ENCODE measurements around the gene ANXA10.

ANXA10 gene

DNA sequence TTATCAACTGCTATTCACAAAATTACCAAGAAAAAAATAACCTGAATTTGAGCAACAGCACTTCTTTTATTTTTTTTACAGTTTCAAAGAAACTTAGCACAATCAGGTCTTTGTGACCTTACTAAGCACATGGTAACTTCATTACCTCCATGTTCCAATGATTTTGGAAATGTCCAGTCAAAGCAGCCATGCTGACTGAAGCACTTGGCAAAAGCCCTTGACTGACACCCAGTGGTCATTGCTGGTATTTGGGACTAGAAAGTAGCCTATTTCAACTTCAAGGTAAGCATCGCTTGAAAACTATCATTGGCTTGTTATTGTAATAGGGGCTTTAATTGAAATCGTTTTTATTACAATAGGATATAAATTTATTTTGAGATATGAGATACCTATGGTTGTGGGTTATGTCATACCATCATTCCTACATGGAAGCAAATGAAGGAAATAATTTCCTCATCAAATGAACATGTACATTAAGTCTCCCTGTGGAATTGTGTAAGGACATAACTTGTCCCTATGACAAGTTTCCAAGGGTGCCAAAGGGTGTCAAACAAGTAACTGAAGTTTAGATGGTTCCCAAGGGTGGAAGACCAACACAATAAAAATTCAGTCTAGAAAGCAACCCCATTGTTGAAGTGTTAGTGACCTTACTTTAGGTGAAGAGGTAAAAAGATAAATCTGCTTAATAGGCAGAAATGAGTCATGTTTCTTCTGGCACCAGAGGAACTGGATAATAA lies 15.2 kb upstream of the ANXA10 start:
- no peak for DNase-seq
- Histone ChIP-seq H3K4me3 (ENCODE audit: insufficient read depth, low read depth, low read length, poor library complexity, severe bottlenecking) (no peak overlapping the region), H3K27me3 (replicated peaks; ENCODE audit: control insufficient read depth, insufficient read depth, low read length, poor library complexity, severe bottlenecking) (no peaks in the 10 kb centered on the region), H3K27ac (ENCODE audit: insufficient read depth, low read length, poor library complexity, severe bottlenecking) (no peak overlapping the region), H3K9me3 (ENCODE audit: control insufficient read depth, low read length) (no peaks in the 10 kb centered on the region), H3K36me3 (ENCODE audit: control insufficient read depth, insufficient read depth, low read length) (no peaks in the 10 kb centered on the region), H3K4me1 (ENCODE audit: control insufficient read depth, insufficient read depth, low read length, poor library complexity, severe bottlenecking) (no peaks in the 10 kb centered on the region)

DNA sequence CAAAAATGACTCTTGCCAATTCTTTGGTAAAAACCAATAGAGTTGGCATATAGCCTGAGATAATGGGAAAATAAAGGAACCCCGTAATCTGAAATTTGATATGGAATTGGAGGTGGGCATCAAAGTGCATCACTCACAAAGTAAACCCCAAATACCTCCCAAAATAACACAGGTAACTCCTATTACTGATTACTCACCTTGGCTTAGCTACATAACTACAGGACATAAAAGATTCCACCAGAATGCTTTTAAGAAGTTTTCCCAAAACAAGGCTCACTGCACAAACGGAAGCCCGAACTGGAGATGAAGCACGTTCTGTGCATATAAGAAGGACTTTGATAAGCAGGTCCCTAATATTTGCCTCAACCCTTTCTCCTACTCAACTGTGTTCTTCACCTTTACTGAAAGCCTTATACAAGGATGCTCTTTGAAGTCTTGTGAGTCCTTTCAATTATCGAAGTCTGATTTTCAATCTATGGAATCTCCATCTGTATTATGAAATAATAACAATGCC lies 14.6 kb upstream of the ANXA10 start:
- no peak for DNase-seq
- Histone ChIP-seq H3K9me3 (ENCODE audit: control insufficient read depth, low read length) (no peaks in the 10 kb centered on the region), H3K36me3 (ENCODE audit: control insufficient read depth, insufficient read depth, low read length) (no peaks in the 10 kb centered on the region), H3K4me3 (ENCODE audit: insufficient read depth, low read depth, low read length, poor library complexity, severe bottlenecking) (no peak overlapping the region), H3K4me1 (ENCODE audit: control insufficient read depth, insufficient read depth, low read length, poor library complexity, severe bottlenecking) (no peaks in the 10 kb centered on the region), H3K27me3 (replicated peaks; ENCODE audit: control insufficient read depth, insufficient read depth, low read length, poor library complexity, severe bottlenecking) (no peaks in the 10 kb centered on the region), H3K27ac (ENCODE audit: insufficient read depth, low read length, poor library complexity, severe bottlenecking) (no peak overlapping the region)

DNA sequence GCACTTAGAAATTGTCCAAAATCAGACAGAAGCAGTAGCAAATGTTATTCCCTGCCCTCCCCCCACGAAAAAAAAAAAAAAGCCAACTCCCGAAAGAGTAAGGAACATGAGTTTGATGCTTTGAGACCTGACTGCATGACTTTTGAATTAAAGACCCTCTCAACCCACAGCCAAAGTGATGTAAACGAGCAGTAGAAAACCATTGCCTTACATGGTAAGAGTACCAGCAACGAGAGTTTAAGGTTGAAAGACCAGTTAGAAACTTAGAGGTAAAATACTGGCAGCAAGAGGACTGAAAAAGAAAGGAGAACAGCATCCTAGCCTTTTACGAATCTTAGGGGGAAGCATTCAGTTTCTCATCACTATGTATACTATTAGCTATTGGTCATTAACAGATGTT lies 10.0 kb upstream of the ANXA10 start:
- Histone ChIP-seq H3K36me3 (ENCODE audit: control insufficient read depth, insufficient read depth, low read length) (no peaks in the 10 kb centered on the region), H3K27me3 (replicated peaks; ENCODE audit: control insufficient read depth, insufficient read depth, low read length, poor library complexity, severe bottlenecking) (no peaks in the 10 kb centered on the region), H3K4me3 (ENCODE audit: insufficient read depth, low read depth, low read length, poor library complexity, severe bottlenecking) (no peak overlapping the region), H3K4me1 (ENCODE audit: control insufficient read depth, insufficient read depth, low read length, poor library complexity, severe bottlenecking) (no peaks in the 10 kb centered on the region), H3K27ac (ENCODE audit: insufficient read depth, low read length, poor library complexity, severe bottlenecking) (no peak overlapping the region), H3K9me3 (ENCODE audit: control insufficient read depth, low read length) (no peaks in the 10 kb centered on the region)
- no peak for DNase-seq

DNA sequence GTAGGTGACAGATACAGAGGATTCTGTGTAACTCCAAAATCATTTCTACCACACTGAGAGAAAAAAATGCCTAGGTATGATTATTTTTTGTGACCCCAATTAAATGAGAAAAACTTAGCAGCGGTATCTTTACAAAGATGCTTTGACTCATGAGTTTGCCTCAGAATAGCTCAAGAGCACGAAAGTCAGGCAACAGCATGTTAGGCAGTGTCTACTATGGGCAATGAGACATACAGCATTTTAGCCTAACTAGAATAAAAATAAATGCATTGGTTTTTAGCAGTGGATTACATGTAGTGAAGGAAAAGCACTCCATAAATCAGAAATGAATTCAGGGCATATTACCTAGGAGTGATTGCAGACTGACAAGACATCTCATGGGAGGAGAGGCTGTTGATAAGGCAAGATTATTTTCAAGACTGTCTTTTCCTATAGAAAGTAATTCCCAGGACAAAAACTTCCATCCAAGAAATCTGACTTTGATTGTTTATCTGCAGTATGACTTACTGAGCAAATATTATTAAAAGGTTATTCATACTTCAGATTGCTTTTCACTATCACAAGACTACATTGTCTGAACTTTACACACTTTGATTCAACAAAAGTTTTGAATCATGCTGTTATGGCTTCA lies 3.6 kb downstream of the ANXA10 start:
- Histone ChIP-seq H3K27ac (ENCODE audit: insufficient read depth, low read length, poor library complexity, severe bottlenecking) (no peak overlapping the region), H3K9me3 (ENCODE audit: control insufficient read depth, low read length) (no peaks in the 10 kb centered on the region), H3K36me3 (ENCODE audit: control insufficient read depth, insufficient read depth, low read length) (no peaks in the 10 kb centered on the region), H3K4me1 (ENCODE audit: control insufficient read depth, insufficient read depth, low read length, poor library complexity, severe bottlenecking) (no peaks in the 10 kb centered on the region), H3K27me3 (replicated peaks; ENCODE audit: control insufficient read depth, insufficient read depth, low read length, poor library complexity, severe bottlenecking) (no peaks in the 10 kb centered on the region), H3K4me3 (ENCODE audit: insufficient read depth, low read depth, low read length, poor library complexity, severe bottlenecking) (no peak overlapping the region)
- DNase-seq, result no peak

DNA sequence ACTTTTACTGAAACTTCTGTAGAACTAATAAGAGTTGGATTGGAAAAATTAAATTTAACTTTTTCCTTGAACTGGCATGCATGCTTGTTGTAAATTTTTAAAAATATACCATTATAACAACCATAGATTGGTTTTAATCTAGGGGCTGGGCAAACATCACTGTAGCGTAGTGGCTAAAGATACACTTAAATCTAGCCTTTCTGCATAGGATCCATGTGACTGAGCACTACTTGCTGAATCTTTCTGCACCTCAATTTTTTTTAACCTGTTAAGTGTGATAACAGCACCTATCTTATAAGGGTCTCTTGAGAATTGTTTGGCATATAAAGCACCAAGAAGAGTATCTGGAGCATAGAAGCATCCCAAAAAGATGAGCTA lies 4.1 kb downstream of the ANXA10 start:
- Histone ChIP-seq H3K27ac (ENCODE audit: insufficient read depth, low read length, poor library complexity, severe bottlenecking) (no peak overlapping the region), H3K4me3 (ENCODE audit: insufficient read depth, low read depth, low read length, poor library complexity, severe bottlenecking) (no peak overlapping the region), H3K9me3 (ENCODE audit: control insufficient read depth, low read length) (no peaks in the 10 kb centered on the region), H3K27me3 (replicated peaks; ENCODE audit: control insufficient read depth, insufficient read depth, low read length, poor library complexity, severe bottlenecking) (no peaks in the 10 kb centered on the region), H3K4me1 (ENCODE audit: control insufficient read depth, insufficient read depth, low read length, poor library complexity, severe bottlenecking) (no peaks in the 10 kb centered on the region), H3K36me3 (ENCODE audit: control insufficient read depth, insufficient read depth, low read length) (no peaks in the 10 kb centered on the region)
- DNase-seq, result no peak

DNA sequence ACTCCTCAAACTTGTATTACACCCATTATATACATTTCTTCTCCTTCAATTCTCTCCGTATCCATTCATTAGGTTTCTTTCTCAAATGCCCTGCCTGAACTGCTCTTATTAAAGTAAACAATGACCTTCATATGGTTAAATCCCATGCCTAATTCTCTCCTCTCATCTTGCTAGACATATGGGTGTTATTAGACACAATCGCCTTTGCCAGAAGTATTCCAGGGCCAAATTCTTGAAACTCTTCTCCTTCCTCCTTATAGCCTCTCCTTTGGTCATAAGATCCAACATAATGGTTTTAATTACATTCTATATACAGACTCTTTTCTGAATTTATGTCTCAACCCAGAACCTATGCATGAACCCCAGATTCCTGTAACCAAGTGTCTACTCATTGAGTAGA lies 4.8 kb downstream of the ANXA10 start:
- Histone ChIP-seq H3K36me3 (ENCODE audit: control insufficient read depth, insufficient read depth, low read length) (no peaks in the 10 kb centered on the region), H3K27me3 (replicated peaks; ENCODE audit: control insufficient read depth, insufficient read depth, low read length, poor library complexity, severe bottlenecking) (no peaks in the 10 kb centered on the region), H3K4me1 (ENCODE audit: control insufficient read depth, insufficient read depth, low read length, poor library complexity, severe bottlenecking) (no peaks in the 10 kb centered on the region), H3K9me3 (ENCODE audit: control insufficient read depth, low read length) (no peaks in the 10 kb centered on the region), H3K27ac (ENCODE audit: insufficient read depth, low read length, poor library complexity, severe bottlenecking) (no peak overlapping the region), H3K4me3 (ENCODE audit: insufficient read depth, low read depth, low read length, poor library complexity, severe bottlenecking) (no peak overlapping the region)
- DNase-seq, result no peak

DNA sequence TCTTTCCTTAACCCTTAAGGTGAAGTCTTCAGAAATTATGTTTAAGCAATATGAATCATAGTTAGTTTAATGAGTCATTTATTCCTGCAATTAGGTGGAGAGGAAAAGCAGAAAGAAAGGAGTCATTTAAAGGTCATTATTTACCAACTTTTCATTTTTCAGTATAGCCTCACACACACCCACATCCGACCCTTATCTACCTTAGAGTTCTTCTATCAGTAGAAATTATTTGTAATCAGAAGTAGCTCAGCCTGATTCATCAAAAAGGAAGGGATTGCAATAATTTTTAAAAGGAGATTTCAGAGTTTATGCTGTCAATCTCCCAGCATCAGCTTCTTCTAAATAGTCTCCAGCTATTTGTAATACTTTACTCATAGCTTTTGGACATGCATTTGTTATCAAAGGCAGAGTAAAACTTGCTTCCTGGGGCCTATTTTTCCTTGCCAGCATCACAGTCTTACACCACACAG lies 5.9 kb downstream of the ANXA10 start:
- no peaks in the 10 kb centered on the region for H3K36me3 ChIP-seq (ENCODE audit: control insufficient read depth, insufficient read depth, low read length)
- H3K9me3 ChIP-seq (ENCODE audit: control insufficient read depth, low read length), result no peaks in the 10 kb centered on the region
- no peak overlapping the region for H3K27ac ChIP-seq (ENCODE audit: insufficient read depth, low read length, poor library complexity, severe bottlenecking)
- no peak overlapping the region for H3K4me3 ChIP-seq (ENCODE audit: insufficient read depth, low read depth, low read length, poor library complexity, severe bottlenecking)
- H3K4me1 ChIP-seq (ENCODE audit: control insufficient read depth, insufficient read depth, low read length, poor library complexity, severe bottlenecking), result no peaks in the 10 kb centered on the region
- no peak for DNase-seq
- no peaks in the 10 kb centered on the region for H3K27me3 ChIP-seq (replicated peaks; ENCODE audit: control insufficient read depth, insufficient read depth, low read length, poor library complexity, severe bottlenecking)

DNA sequence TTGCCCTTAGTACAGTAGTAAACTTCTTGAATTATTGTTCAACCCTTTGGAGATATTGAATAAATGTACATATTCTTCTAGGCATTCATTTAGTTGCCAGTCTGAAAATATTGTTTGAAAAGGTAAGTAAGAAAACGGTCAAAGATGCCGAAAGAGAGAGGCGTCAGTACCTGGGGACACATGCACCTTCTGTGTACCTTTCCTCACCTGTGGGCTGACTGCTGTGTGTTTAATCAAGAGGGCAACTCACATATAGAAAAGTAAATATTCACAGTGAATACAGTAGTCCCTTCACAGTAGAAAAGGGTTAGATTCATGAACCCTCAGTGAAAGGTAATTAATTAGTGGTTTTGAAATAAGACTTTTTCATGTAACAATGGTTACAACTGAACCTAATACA lies 6.9 kb downstream of the ANXA10 start:
- no peak overlapping the region for H3K4me3 ChIP-seq (ENCODE audit: insufficient read depth, low read depth, low read length, poor library complexity, severe bottlenecking)
- no peaks in the 10 kb centered on the region for H3K36me3 ChIP-seq (ENCODE audit: control insufficient read depth, insufficient read depth, low read length)
- H3K27me3 ChIP-seq (replicated peaks; ENCODE audit: control insufficient read depth, insufficient read depth, low read length, poor library complexity, severe bottlenecking), result no peaks in the 10 kb centered on the region
- no peaks in the 10 kb centered on the region for H3K9me3 ChIP-seq (ENCODE audit: control insufficient read depth, low read length)
- no peak overlapping the region for H3K27ac ChIP-seq (ENCODE audit: insufficient read depth, low read length, poor library complexity, severe bottlenecking)
- no peaks in the 10 kb centered on the region for H3K4me1 ChIP-seq (ENCODE audit: control insufficient read depth, insufficient read depth, low read length, poor library complexity, severe bottlenecking)
- no peak for DNase-seq

DNA sequence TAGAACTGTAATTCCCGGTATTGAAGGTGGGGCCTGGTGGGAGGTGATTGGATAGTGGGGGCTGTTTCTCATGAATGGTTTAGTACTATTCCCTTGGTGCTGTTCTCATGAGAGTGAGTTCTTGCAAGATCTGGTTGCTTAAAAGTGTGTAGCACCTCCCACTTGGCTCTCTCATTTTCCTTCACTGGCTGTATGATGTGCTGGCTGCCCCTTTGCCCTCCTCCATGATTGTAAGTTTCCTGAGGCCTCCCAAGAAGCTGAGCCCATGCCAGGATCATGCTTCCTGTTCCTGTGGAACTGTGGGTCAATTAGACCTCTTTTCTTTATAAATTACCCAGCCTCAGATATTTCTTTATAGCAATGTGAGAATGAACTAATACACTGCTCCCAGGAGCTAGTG lies 8.7 kb downstream of the ANXA10 start:
- no peaks in the 10 kb centered on the region for H3K9me3 ChIP-seq (ENCODE audit: control insufficient read depth, low read length)
- no peak overlapping the region for H3K27ac ChIP-seq (ENCODE audit: insufficient read depth, low read length, poor library complexity, severe bottlenecking)
- no peaks in the 10 kb centered on the region for H3K36me3 ChIP-seq (ENCODE audit: control insufficient read depth, insufficient read depth, low read length)
- H3K27me3 ChIP-seq (replicated peaks; ENCODE audit: control insufficient read depth, insufficient read depth, low read length, poor library complexity, severe bottlenecking), result no peaks in the 10 kb centered on the region
- no peak overlapping the region for H3K4me3 ChIP-seq (ENCODE audit: insufficient read depth, low read depth, low read length, poor library complexity, severe bottlenecking)
- no peaks in the 10 kb centered on the region for H3K4me1 ChIP-seq (ENCODE audit: control insufficient read depth, insufficient read depth, low read length, poor library complexity, severe bottlenecking)
- no peak for DNase-seq

DNA sequence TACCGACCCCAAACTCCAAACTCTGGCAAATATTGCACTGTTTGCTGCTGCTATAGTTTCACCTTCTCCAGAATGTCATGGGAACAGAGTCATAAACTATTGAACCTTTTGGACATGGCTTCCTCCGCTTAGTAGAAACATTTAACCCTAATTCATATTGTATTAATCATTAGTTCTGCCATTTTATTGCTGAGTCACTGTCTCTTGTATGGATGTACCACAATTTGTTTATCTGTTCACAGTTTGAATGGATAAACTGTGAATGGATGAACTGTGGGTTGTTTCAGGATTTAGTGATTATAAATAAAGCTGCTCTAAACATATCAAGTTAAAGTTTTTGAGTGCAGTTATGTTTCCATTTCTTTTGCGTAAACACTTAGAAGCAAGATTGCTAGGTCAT lies 10.1 kb downstream of the ANXA10 start:
- H3K27me3 ChIP-seq (replicated peaks; ENCODE audit: control insufficient read depth, insufficient read depth, low read length, poor library complexity, severe bottlenecking), result no peaks in the 10 kb centered on the region
- no peaks in the 10 kb centered on the region for H3K9me3 ChIP-seq (ENCODE audit: control insufficient read depth, low read length)
- no peaks in the 10 kb centered on the region for H3K36me3 ChIP-seq (ENCODE audit: control insufficient read depth, insufficient read depth, low read length)
- no peaks in the 10 kb centered on the region for H3K4me1 ChIP-seq (ENCODE audit: control insufficient read depth, insufficient read depth, low read length, poor library complexity, severe bottlenecking)
- no peak overlapping the region for H3K4me3 ChIP-seq (ENCODE audit: insufficient read depth, low read depth, low read length, poor library complexity, severe bottlenecking)
- no peak for DNase-seq
- no peak overlapping the region for H3K27ac ChIP-seq (ENCODE audit: insufficient read depth, low read length, poor library complexity, severe bottlenecking)

All from effector memory CD4-positive, alpha-beta T cell (primary cell).